Activated T-cell treated with anti-CD3 and anti-CD28 coated beads for 1 hour (primary cell): Measurements from ENCODE around the gene PCDHGA8.

Source experiments
- DNase-seq: peaks from one replicate; pipeline ENCODE4 v3.0.0-alpha.2; 2020; ENCODE audit warnings: low read depth

The PCDHGA8 gene

GRCh38 chr5:141434006-141434405 lies 41.6 kb downstream of the PCDHGA8 start:
- DNase-seq: no peak

- no peak for DNase-seq
These were observed 44.8 kb downstream of the PCDHGA8 start for GRCh38 chr5:141437221-141437620.

GRCh38 chr5:141439411-141440141 lies 47.1 kb downstream of the PCDHGA8 start:
- DNase-seq: no peak

GRCh38 chr5:141440341-141440740 lies 47.9 kb downstream of the PCDHGA8 start:
- DNase-seq: no peak

GRCh38 chr5:141441571-141442170 lies 49.2 kb downstream of the PCDHGA8 start:
- DNase-seq: no peak
